Stimulated activated CD8-positive, alpha-beta memory T cell treated with anti-CD3 and anti-CD28 coated beads, Interleukin-7, amount 100 ng/mL, for 24 hours (primary cell): ENCODE measurements around the gene PDZD2.

Source experiments
- DNase-seq: peaks from one replicate; pipeline ENCODE4 v3.0.0-alpha.2; 2020; ENCODE audit warnings: low read depth

Gene PDZD2

GRCh38 chr5:31981361-31981945, 342.5 kb downstream of the PDZD2 start:
- DNase-seq, result no peak

GRCh38 chr5:31982027-31982426, 343.1 kb downstream of the PDZD2 start:
- no peak for DNase-seq

- DNase-seq, result no peak
Observed at GRCh38 chr5:31982621-31983020, 343.7 kb downstream of the PDZD2 start.

GRCh38 chr5:31983851-31984250, 344.9 kb downstream of the PDZD2 start:
- DNase-seq, result no peak

- no peak for DNase-seq
Observed at GRCh38 chr5:31984691-31985090, 345.8 kb downstream of the PDZD2 start.

- no peak for DNase-seq
Observed at GRCh38 chr5:31986101-31986500, 347.2 kb downstream of the PDZD2 start.

- DNase-seq, result no peak
Observed at GRCh38 chr5:31987985-31988710, 349.2 kb downstream of the PDZD2 start.

- no peak for DNase-seq
Observed at GRCh38 chr5:31990081-31990650, 351.2 kb downstream of the PDZD2 start.

GRCh38 chr5:31990701-31991110, 351.8 kb downstream of the PDZD2 start:
- no peak for DNase-seq

- no peak for DNase-seq
Observed at GRCh38 chr5:31992377-31992776, 353.4 kb downstream of the PDZD2 start.

- no peak for DNase-seq
Observed at GRCh38 chr5:31993165-31993961, 354.4 kb downstream of the PDZD2 start.

GRCh38 chr5:31995006-31995405, 356.1 kb downstream of the PDZD2 start:
- DNase-seq, result no peak

- no peak for DNase-seq
Observed at GRCh38 chr5:31995714-31996113, 356.8 kb downstream of the PDZD2 start.

- no peak for DNase-seq
Observed at GRCh38 chr5:31996909-31997308, 358.0 kb downstream of the PDZD2 start.

GRCh38 chr5:31999470-31999869, 360.5 kb downstream of the PDZD2 start:
- DNase-seq, result no peak

GRCh38 chr5:32000731-32001130, 361.8 kb downstream of the PDZD2 start:
- DNase-seq, result no peak

GRCh38 chr5:32001284-32001683, 362.4 kb downstream of the PDZD2 start:
- no peak for DNase-seq

GRCh38 chr5:32001707-32002106, 362.8 kb downstream of the PDZD2 start:
- DNase-seq, result no peak

GRCh38 chr5:32002755-32003154, 363.8 kb downstream of the PDZD2 start:
- DNase-seq, result no peak

GRCh38 chr5:32003981-32004380, 365.1 kb downstream of the PDZD2 start:
- no peak for DNase-seq

GRCh38 chr5:32004404-32004803, 365.5 kb downstream of the PDZD2 start:
- no peak for DNase-seq

- no peak for DNase-seq
Observed at GRCh38 chr5:32008746-32009145, 369.8 kb downstream of the PDZD2 start.

- no peak for DNase-seq
Observed at GRCh38 chr5:32013658-32014057, 374.7 kb downstream of the PDZD2 start.
